Endothelial cell of umbilical vein (primary cell): ENCODE data around the gene SOD3. TPM values are rescaled to one million over a fixed set of nuclear protein-coding genes. Genes with fewer than 3 reads are reported as not detected.

ENCODE experiments used
- BruUV-seq: library from RNA; stranded (reverse); fragments of 400-500 nt; replicated peaks from 2 replicates; lab custom pipeline; 2021; lab: Mats Ljungman, UMichigan
- CTCF ChIA-PET: fragments of 300-600, 350-600 bp; sonication (Branson Sonifier 250); formaldehyde crosslinking; loops from one replicate; lab custom pipeline; 2021; ENCODE audit warnings: antibody characterized with exemption, inconsistent platforms; lab: Charles Lee
- POLR2A ChIA-PET: fragments of 300-600, 350-600 bp; sonication (Branson Sonifier 250); formaldehyde crosslinking; loops from one replicate; lab custom pipeline; 2021; ENCODE audit warnings: antibody characterized with exemption, inconsistent platforms; lab: Charles Lee
- DNase-seq: peaks from one replicate; pipeline ENCODE4 v3.0.0-alpha.2; 2011; ENCODE audit warnings: low read depth, low spot score
- FAIRE-seq: peaks from 2 replicates; lab custom pipeline; 2011; peaks lifted over from hg19 to GRCh38; lab: Jason Lieb, UNC
- H2AFZ ChIP-seq: 2 replicates; pipeline ENCODE4 v1.6.0; 2012; ENCODE audit warnings: low read depth, low read length, control low read depth, inconsistent platforms
- H3K27ac ChIP-seq: 2 replicates; pipeline ENCODE4 v1.5.1; 2011; ENCODE audit warnings: low read depth, mild to moderate bottlenecking, control low read depth, low read length, moderate library complexity; ENCODE audit not compliant: insufficient read depth
- H3K27me3 ChIP-seq, 2 experiments: 2 replicates each; pipeline versions ENCODE4 v1.6.0 to v1.6.1; 2011; ENCODE audit warnings: low read length in 2 of 2, mixed read lengths in 1 of 2; ENCODE audit not compliant: control insufficient read depth in 2 of 2, insufficient read depth in 2 of 2
- H3K36me3 ChIP-seq, 2 experiments: 2 replicates in 1 of 2; 3 replicates in 1 of 2; pipeline ENCODE4 v1.5.1; 2011; ENCODE audit warnings: low read length in 2 of 2, mild to moderate bottlenecking in 1 of 2, moderate library complexity in 1 of 2; ENCODE audit not compliant: control insufficient read depth in 2 of 2, insufficient read depth in 2 of 2; ENCODE audit errors: extremely low read depth in 1 of 2
- H3K4me1 ChIP-seq: 3 replicates; pipeline ENCODE4 v1.5.1; 2011; ENCODE audit warnings: mild to moderate bottlenecking, low read length; ENCODE audit not compliant: control insufficient read depth, insufficient read depth; ENCODE audit errors: extremely low read depth
- H3K4me2 ChIP-seq: 2 replicates; pipeline ENCODE4 v1.6.1; 2011; ENCODE audit warnings: low read length, control low read depth, mixed read lengths; ENCODE audit not compliant: insufficient read depth
- H3K4me3 ChIP-seq, 3 experiments: fragments of 200-600 bp in 1 of 3; sonication (generic), shearing (Covaris generic) in 1 of 3; replicated peaks in 1 of 3; 2 replicates each; pipeline ENCODE4 v1.5.1; 2011 to 2016; ENCODE audit warnings: control low read depth in 3 of 3, low read length in 3 of 3, mild to moderate bottlenecking in 2 of 3, inconsistent platforms in 1 of 3, low read depth in 1 of 3, moderate library complexity in 1 of 3; ENCODE audit not compliant: insufficient read depth in 1 of 3
- H3K79me2 ChIP-seq: 2 replicates; pipeline ENCODE4 v1.6.0; 2012; ENCODE audit warnings: low read length, inconsistent platforms; ENCODE audit not compliant: control insufficient read depth, insufficient read depth
- H3K9ac ChIP-seq: replicated peaks from 2 replicates; pipeline ENCODE3; 2011; ENCODE audit warnings: low read length, control low read depth; ENCODE audit not compliant: insufficient read depth; ENCODE audit errors: extremely low read depth
- H3K9me1 ChIP-seq: replicated peaks from 3 replicates; pipeline ENCODE4 v1.6.0; 2011; ENCODE audit warnings: mild to moderate bottlenecking, low read length; ENCODE audit not compliant: control insufficient read depth, insufficient read depth; ENCODE audit errors: extremely low read depth
- H3K9me3 ChIP-seq: replicated peaks from 2 replicates; pipeline ENCODE4 v1.5.1; 2012; ENCODE audit warnings: low read length, inconsistent platforms; ENCODE audit not compliant: control insufficient read depth, insufficient read depth
- H4K20me1 ChIP-seq: replicated peaks from 2 replicates; pipeline ENCODE3; 2011; ENCODE audit warnings: mild to moderate bottlenecking, low read length; ENCODE audit not compliant: control insufficient read depth, insufficient read depth; ENCODE audit errors: extremely low read depth
- GATA2 ChIP-seq: IDR thresholded peaks from 2 replicates; pipeline ENCODE4 v1.7.0; 2011; ENCODE audit warnings: low read depth, mild to moderate bottlenecking, moderate library complexity, mixed read lengths, low read length; ENCODE audit not compliant: insufficient read length, insufficient read depth
- dilution Hi-C: fragments of 300-500 bp; cut with MboI; formaldehyde crosslinking; loops from one replicate; pipeline ENCODE4 v1.15.0; 2019; ENCODE audit warnings: low sequenced_read_pairs; ENCODE audit not compliant: extremely low pct_ligation_motif_present
- intact Hi-C: fragments of 100-400 bp; cut with micrococcal nuclease; formaldehyde crosslinking; loops from one replicate; pipeline ENCODE4 v1.10.0; 2022
- polyA plus RNA-seq, 4 experiments: library from polyadenylated mRNA; depleted of rRNA in 3 of 4; stranded (reverse) in 3 of 4; unstranded in 1 of 4; fragments of >200 nt; gene quantifications; 2 replicates each; pipeline versions ENCODE4 v1.2.1 to v1.2.3, GENCODE V29; 2011 to 2012; ENCODE audit warnings: missing spikeins in 1 of 4
- total RNA-seq: library from RNA; stranded (reverse); gene quantifications from 2 replicates; pipeline ENCODE4 v1.2.3, GENCODE V29; 2021
- TF ChIP-seq, protein P1 (sequence below), 2 donors: IDR thresholded peaks; 1 replicate in 1 of 2; 2 replicates in 1 of 2; pipeline ENCODE4 v1.5.1; 2011; ENCODE audit warnings: low read length in 2 of 2, mild to moderate bottlenecking in 2 of 2, moderate library complexity in 2 of 2, control low read depth in 1 of 2, inconsistent platforms in 1 of 2, low read depth in 1 of 2; ENCODE audit not compliant: insufficient read depth in 1 of 2; ENCODE audit errors: extremely low read depth in 1 of 2

SOD3 gene
- total and polyA plus RNA-seq, 2 donors (not counting 3 experiments of a cell fraction or from before 2014, with no cell fraction given): not detected

DNA sequence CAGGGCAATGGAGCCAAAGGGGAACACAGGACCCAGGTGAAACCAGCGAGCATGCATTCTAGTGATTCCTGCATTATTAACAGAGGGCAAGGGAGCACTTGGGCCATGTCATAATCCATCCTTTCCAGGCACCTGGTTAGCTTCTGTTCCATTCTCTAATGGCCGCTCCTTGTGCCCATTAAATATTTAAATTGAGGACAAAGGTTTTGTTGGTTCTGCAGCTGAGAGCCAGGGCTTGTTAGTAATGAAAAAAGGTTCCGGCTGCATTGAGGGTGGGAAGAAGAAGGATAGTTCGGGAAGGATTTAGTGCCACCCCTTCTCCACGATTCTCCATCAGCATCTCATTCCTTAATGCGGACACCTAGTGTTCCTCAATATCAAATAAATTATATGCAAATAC, 13.6 kb downstream of the SOD3 start:
- FAIRE-seq (no peak), DNase-seq (no peak)
- POLR2A ChIA-PET: no interaction called here
- CTCF ChIA-PET: interaction anchor here (1.0 to 2.4 kb wide), 3 partner anchors 19 to 171 kb away, joined by 3 to 6 read pairs (median 3); no protein-coding TSS in a partner anchor
- TF ChIP-seq, protein P1, sequence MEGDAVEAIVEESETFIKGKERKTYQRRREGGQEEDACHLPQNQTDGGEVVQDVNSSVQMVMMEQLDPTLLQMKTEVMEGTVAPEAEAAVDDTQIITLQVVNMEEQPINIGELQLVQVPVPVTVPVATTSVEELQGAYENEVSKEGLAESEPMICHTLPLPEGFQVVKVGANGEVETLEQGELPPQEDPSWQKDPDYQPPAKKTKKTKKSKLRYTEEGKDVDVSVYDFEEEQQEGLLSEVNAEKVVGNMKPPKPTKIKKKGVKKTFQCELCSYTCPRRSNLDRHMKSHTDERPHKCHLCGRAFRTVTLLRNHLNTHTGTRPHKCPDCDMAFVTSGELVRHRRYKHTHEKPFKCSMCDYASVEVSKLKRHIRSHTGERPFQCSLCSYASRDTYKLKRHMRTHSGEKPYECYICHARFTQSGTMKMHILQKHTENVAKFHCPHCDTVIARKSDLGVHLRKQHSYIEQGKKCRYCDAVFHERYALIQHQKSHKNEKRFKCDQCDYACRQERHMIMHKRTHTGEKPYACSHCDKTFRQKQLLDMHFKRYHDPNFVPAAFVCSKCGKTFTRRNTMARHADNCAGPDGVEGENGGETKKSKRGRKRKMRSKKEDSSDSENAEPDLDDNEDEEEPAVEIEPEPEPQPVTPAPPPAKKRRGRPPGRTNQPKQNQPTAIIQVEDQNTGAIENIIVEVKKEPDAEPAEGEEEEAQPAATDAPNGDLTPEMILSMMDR (IDR thresholded peaks at IDR 0.05; ENCODE audit: extremely low read depth in 1 of 2, insufficient read depth in 1 of 2, low read depth in 1 of 2, low read length in 2 of 2): no peak
- Histone ChIP-seq H3K79me2 (no peaks in the 10 kb centered on the region), H3K36me3 (no peaks in the 10 kb centered on the region), H3K9ac (no peak overlapping the region), H3K27ac (no peak overlapping the region), H3K9me1 (no peaks in the 10 kb centered on the region), H3K9me3 (no peaks in the 10 kb centered on the region), H3K27me3 (peaks cover 0 to 2% of the 10 kb centered on the region in 2 experiments), H3K4me2 (no peak overlapping the region), H3K4me3 (no peak overlapping the region), H4K20me1 (no peaks in the 10 kb centered on the region), H2AFZ (no peak overlapping the region), H3K4me1 (no peaks in the 10 kb centered on the region)
- BruUV-seq: no TSS peak
- intact Hi-C loops: no loop called here
- dilution Hi-C loops: no loop called here

DNA sequence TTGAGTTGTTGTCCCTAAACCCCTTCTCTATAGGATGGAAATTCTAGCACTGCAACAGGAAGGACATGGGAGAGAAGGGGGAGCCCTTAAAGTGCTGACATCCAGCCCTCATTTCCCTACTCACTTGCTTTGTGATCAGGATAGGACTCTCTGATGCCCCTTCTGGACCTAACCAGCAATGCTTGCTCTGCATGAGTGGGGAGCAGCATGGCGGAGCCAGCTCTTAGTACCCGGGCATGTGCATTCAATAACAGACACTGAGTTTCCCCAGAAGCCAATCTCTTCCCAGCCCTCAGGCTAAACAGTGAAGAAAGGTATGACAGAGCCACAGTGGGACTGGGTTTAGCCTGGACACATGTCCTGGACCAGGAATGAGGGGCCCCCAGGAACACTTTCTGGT, 14.0 kb downstream of the SOD3 start:
- intact Hi-C loops (no loop called here), dilution Hi-C loops (no loop called here)
- DNase-seq (no peak), FAIRE-seq (no peak)
- BruUV-seq: no TSS peak
- no peaks in the 10 kb centered on the region for H3K9me1 ChIP-seq
- no peaks in the 10 kb centered on the region for H3K9me3 ChIP-seq
- POLR2A ChIA-PET: no interaction called here
- peaks cover 0 to 2% of the 10 kb centered on the region in 2 experiments for H3K27me3 ChIP-seq
- no peak overlapping the region for H3K4me3 ChIP-seq
- no peak overlapping the region for H3K9ac ChIP-seq
- H3K36me3 ChIP-seq: no peaks in the 10 kb centered on the region
- H2AFZ ChIP-seq: no peak overlapping the region
- no peaks in the 10 kb centered on the region for H3K4me1 ChIP-seq
- CTCF ChIA-PET: interaction anchor here (1.0 to 2.4 kb wide), 3 partner anchors 19 to 170 kb away, joined by 3 to 6 read pairs (median 3); no protein-coding TSS in a partner anchor
- H3K27ac ChIP-seq: no peak overlapping the region
- no peaks in the 10 kb centered on the region for H3K79me2 ChIP-seq
- no peak for TF ChIP-seq GATA2
- TF ChIP-seq, protein P1 (IDR thresholded peaks at IDR 0.05; ENCODE audit: extremely low read depth in 1 of 2, insufficient read depth in 1 of 2, low read depth in 1 of 2, low read length in 2 of 2): peak in 1 of 2 donors; percentile 12
- no peaks in the 10 kb centered on the region for H4K20me1 ChIP-seq
- H3K4me2 ChIP-seq: no peak overlapping the region
